ENCODE results near the gene SLX9. TPM values are rescaled to one million over a fixed set of nuclear protein-coding genes. Genes with fewer than 3 reads are reported as not detected.
"Not testable (repeated sequence)": the region's sequence is repeated elsewhere in the genome, so short reads cannot be mapped to it uniquely, and the experiment has no call there.

The SLX9 gene
- total RNA-seq, 1 donor from 2014 or later: 24.0 TPM

DNA sequence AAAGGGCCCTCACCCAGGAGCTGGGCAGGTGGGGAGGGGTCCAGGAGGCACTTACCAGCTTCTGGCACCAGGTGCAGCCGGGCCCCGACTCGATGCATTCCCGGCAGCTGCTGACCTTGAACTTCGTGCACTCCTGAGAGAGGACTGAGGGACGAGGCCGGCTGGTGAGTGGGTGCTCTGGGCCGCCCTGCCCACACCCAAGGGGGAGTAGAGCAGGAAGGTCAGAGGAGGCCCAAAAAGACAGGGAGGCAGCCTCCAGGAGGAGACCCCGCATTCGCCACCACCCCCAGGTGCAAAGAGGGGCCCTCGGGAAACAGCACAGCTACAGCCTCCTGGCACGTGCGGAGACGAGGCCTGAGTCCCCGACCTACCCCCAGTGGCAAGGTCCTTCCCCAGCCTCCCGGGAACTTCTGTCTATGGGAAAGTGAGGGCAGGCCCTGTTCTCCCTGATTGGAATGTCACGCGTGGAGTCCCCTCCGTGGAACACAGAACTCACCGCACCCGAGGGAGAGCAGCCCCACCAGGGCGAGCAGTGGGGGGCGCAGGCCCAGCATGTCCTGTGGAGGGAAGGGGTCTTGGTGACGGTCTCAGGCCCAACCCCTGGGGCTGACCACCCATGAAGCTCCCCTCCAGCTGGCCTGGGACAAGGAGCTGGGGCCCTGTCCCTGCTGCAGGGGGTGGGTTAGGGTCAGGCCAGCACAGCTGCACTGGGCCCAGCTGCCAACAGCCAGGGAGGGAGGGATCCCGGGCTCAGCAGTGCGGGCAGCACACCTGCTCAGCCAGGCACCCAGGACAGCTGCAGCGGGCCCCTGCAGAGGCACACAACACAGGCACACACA lies 29.4 kb upstream of the SLX9 start:
- H3K36me3 Mint-ChIP-seq (ENCODE audit: low read depth): no peaks in the 10 kb centered on the region
- TF ChIP-seq, protein P1, sequence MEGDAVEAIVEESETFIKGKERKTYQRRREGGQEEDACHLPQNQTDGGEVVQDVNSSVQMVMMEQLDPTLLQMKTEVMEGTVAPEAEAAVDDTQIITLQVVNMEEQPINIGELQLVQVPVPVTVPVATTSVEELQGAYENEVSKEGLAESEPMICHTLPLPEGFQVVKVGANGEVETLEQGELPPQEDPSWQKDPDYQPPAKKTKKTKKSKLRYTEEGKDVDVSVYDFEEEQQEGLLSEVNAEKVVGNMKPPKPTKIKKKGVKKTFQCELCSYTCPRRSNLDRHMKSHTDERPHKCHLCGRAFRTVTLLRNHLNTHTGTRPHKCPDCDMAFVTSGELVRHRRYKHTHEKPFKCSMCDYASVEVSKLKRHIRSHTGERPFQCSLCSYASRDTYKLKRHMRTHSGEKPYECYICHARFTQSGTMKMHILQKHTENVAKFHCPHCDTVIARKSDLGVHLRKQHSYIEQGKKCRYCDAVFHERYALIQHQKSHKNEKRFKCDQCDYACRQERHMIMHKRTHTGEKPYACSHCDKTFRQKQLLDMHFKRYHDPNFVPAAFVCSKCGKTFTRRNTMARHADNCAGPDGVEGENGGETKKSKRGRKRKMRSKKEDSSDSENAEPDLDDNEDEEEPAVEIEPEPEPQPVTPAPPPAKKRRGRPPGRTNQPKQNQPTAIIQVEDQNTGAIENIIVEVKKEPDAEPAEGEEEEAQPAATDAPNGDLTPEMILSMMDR (IDR thresholded peaks at IDR 0.05): no peak

DNA sequence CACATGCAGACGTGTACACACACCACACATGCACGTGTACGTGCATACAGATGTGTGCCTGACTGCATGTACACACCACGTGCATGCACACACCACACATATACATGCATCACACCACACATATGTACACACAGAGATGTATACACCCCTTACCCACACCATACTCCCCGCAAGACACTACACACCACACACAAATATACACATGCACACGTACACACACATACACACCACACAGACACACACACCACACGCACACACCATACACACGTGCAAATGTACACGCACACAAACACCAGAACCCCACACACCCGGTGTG lies 28.8 kb upstream of the SLX9 start:
- Mint-ChIP-seq H3K27ac (ENCODE audit: unreplicated experiment) (no peak overlapping the region), H3K27me3 (ENCODE audit: low read depth) (peaks cover 42% of the 10 kb centered on the region), H3K36me3 (ENCODE audit: low read depth) (no peaks in the 10 kb centered on the region), H3K9me3 (ENCODE audit: low read depth) (no peaks in the 10 kb centered on the region), H3K4me3 (ENCODE audit: unreplicated experiment) (no peak overlapping the region), H3K4me1 (ENCODE audit: low read depth) (peaks cover 16% of the 10 kb centered on the region)
- DNase-seq (ENCODE audit: low spot score): no peak
- TF ChIP-seq, protein P1 (IDR thresholded peaks at IDR 0.05): no peak

More for the DNA sequence above, 29.4 kb upstream of the SLX9 start:
- Mint-ChIP-seq H3K27me3 (ENCODE audit: low read depth) (peaks cover 40% of the 10 kb centered on the region), H3K4me3 (ENCODE audit: unreplicated experiment) (no peak overlapping the region), H3K27ac (ENCODE audit: unreplicated experiment) (no peak overlapping the region), H3K9me3 (ENCODE audit: low read depth) (no peaks in the 10 kb centered on the region), H3K4me1 (ENCODE audit: low read depth) (peaks cover 16% of the 10 kb centered on the region)
- no peak for DNase-seq (ENCODE audit: low spot score)

GRCh38 chr21:44911384-44912157 lies 28.3 kb upstream of the SLX9 start:
- no peak for DNase-seq (ENCODE audit: low spot score)
- Mint-ChIP-seq H3K27me3 (ENCODE audit: low read depth) (peaks cover 40% of the 10 kb centered on the region), H3K36me3 (ENCODE audit: low read depth) (no peaks in the 10 kb centered on the region), H3K4me3 (ENCODE audit: unreplicated experiment) (no peak overlapping the region), H3K4me1 (ENCODE audit: low read depth) (peaks cover 16% of the 10 kb centered on the region), H3K27ac (ENCODE audit: unreplicated experiment) (no peak overlapping the region), H3K9me3 (ENCODE audit: low read depth) (no peaks in the 10 kb centered on the region)
- TF ChIP-seq, protein P1 (IDR thresholded peaks at IDR 0.05): no peak

GRCh38 chr21:44912158-44912473 lies 27.7 kb upstream of the SLX9 start:
- H3K27me3 Mint-ChIP-seq (ENCODE audit: low read depth): peaks cover 44% of the 10 kb centered on the region
- H3K9me3 Mint-ChIP-seq (ENCODE audit: low read depth): no peaks in the 10 kb centered on the region
- no peaks in the 10 kb centered on the region for H3K36me3 Mint-ChIP-seq (ENCODE audit: low read depth)
- TF ChIP-seq, protein P1 (IDR thresholded peaks at IDR 0.05): no peak
- no peak overlapping the region for H3K4me3 Mint-ChIP-seq (ENCODE audit: unreplicated experiment)
- peaks cover 16% of the 10 kb centered on the region for H3K4me1 Mint-ChIP-seq (ENCODE audit: low read depth)
- H3K27ac Mint-ChIP-seq (ENCODE audit: unreplicated experiment): no peak overlapping the region
- DNase-seq (ENCODE audit: low spot score): no peak

GRCh38 chr21:44912506-44913412 lies 27.1 kb upstream of the SLX9 start:
- H3K9me3 Mint-ChIP-seq (ENCODE audit: low read depth); H3K4me3 Mint-ChIP-seq (ENCODE audit: unreplicated experiment): not testable (repeated sequence)
- peaks cover 45% of the 10 kb centered on the region for H3K27me3 Mint-ChIP-seq (ENCODE audit: low read depth)

More at GRCh38 chr21:44912506-44913412, 27.1 kb upstream of the SLX9 start:
- H3K36me3 Mint-ChIP-seq (ENCODE audit: low read depth); DNase-seq (ENCODE audit: low spot score); H3K27ac Mint-ChIP-seq (ENCODE audit: unreplicated experiment): not testable (repeated sequence)
- peaks cover 16% of the 10 kb centered on the region for H3K4me1 Mint-ChIP-seq (ENCODE audit: low read depth)
